Natural killer cell (primary cell): ENCODE results near the gene KCND2. TPM values are rescaled to one million over a fixed set of nuclear protein-coding genes. Genes with fewer than 3 reads are reported as not detected.

Source experiments
- ATAC-seq, 3 donors: fragments of 150-1000 bp in 2 of 3; fragments of 200-7000 bp in 1 of 3; cut with Tn5 transposase; 1 replicate in 1 of 3; 2 replicates in 2 of 3; pipeline ENCODE4 v1.10.0; 2021; ENCODE audit warnings: mild to moderate bottlenecking in 2 of 3, moderate library complexity in 2 of 3
- DNase-seq, 2 donors: peaks; one replicate each; pipeline versions ENCODE4 v3.0.0 to v3.0.0-alpha.2; 2013 to 2021; ENCODE audit warnings: mixed read lengths in 1 of 2
- H3K27ac ChIP-seq: one replicate; pipeline ENCODE4 v1.5.1; 2013; ENCODE audit warnings: mild to moderate bottlenecking, low read length
- H3K27me3 ChIP-seq: one replicate; pipeline ENCODE4 v1.6.1; 2013; ENCODE audit warnings: low read length; ENCODE audit not compliant: control insufficient read depth, insufficient read depth
- H3K36me3 ChIP-seq: one replicate; pipeline ENCODE4 v1.6.1; 2013; ENCODE audit warnings: low read length; ENCODE audit not compliant: control insufficient read depth, insufficient read depth
- H3K4me1 ChIP-seq: one replicate; pipeline ENCODE4 v1.6.1; 2013; ENCODE audit warnings: low read length; ENCODE audit not compliant: control insufficient read depth, insufficient read depth
- H3K4me3 ChIP-seq: one replicate; pipeline ENCODE4 v1.5.1; 2013; ENCODE audit warnings: low read length
- H3K9me3 ChIP-seq: one replicate; pipeline ENCODE4 v1.6.1; 2013; ENCODE audit warnings: low read length; ENCODE audit not compliant: control insufficient read depth, insufficient read depth
- H3K27ac Mint-ChIP-seq, 2 donors: one replicate each; pipeline ENCODE4 v1.8.0; 2022; ENCODE audit warnings: mild to moderate bottlenecking in 2 of 2, mixed read lengths in 2 of 2, moderate library complexity in 1 of 2
- H3K27me3 Mint-ChIP-seq, 2 donors: one replicate each; pipeline ENCODE4 v1.8.0; 2022; ENCODE audit warnings: low read depth in 2 of 2, mixed read lengths in 2 of 2
- H3K36me3 Mint-ChIP-seq: one replicate; pipeline ENCODE4 v1.8.0; 2022; ENCODE audit warnings: mixed read lengths
- H3K4me1 Mint-ChIP-seq, 2 donors: one replicate each; pipeline ENCODE4 v1.8.0; 2022; ENCODE audit warnings: mixed read lengths in 2 of 2
- H3K4me3 Mint-ChIP-seq: one replicate; pipeline ENCODE4 v1.8.0; 2022; ENCODE audit warnings: mild to moderate bottlenecking, moderate library complexity, mixed read lengths
- H3K9me3 Mint-ChIP-seq, 2 donors: one replicate each; pipeline ENCODE4 v1.8.0; 2022; ENCODE audit warnings: mixed read lengths in 2 of 2
- CTCF ChIP-seq: fragments of 200-600 bp; IDR thresholded peaks from one replicate; pipeline ENCODE4 v1.8.0; 2022; ENCODE audit warnings: antibody characterized with exemption
- WGBS: methylation state at CpG from one replicate; pipeline ENCODE4 v1.1.7; 2013; ENCODE audit warnings: missing lambda C conversion rate; ENCODE audit not compliant: insufficient coverage; 5-methylcytosine and 5-hydroxymethylcytosine counted together
- intact Hi-C: fragments of 100-400 bp; cut with micrococcal nuclease; formaldehyde crosslinking; loops from one replicate; pipeline ENCODE4 v1.14.2; 2022
- total RNA-seq, 4 donors: library from RNA; stranded (reverse); fragments of 120-200 nt in 1 of 4; gene quantifications; one replicate each; pipeline versions ENCODE4 v1.2.3 to v1.2.4, GENCODE V29; 2013 to 2022

The KCND2 gene
- total RNA-seq, 3 donors from 2014 or later (not counting 1 experiment from before 2014, with no cell fraction given) = not detected

- H3K4me1 ChIP-seq = no peaks in the 10 kb centered on the region
- Mint-ChIP-seq H3K36me3 (no peaks in the 10 kb centered on the region), H3K9me3 (peaks cover 3 to 8% of the 10 kb centered on the region in 2 donors), H3K27me3 (no peaks in the 10 kb centered on the region), H3K27ac (no peak overlapping the region), H3K4me3 (no peak overlapping the region), H3K4me1 (no peaks in the 10 kb centered on the region)
- TF ChIP-seq CTCF = no peak
- no peaks in the 10 kb centered on the region for H3K36me3 ChIP-seq
- ATAC-seq (no peak), DNase-seq (no peak)
- H3K9me3 ChIP-seq = no peaks in the 10 kb centered on the region
- WGBS = 52% methylated on average over 4 of the region's 4 CpGs
- H3K27me3 ChIP-seq = no peaks in the 10 kb centered on the region
- intact Hi-C loops = no loop called here
- H3K27ac ChIP-seq = no peak overlapping the region
- H3K4me3 ChIP-seq = no peak overlapping the region
These were observed 129.2 kb downstream of the KCND2 start for GRCh38 chr7:120402079-120402767.

- 35% methylated on average over 1 of the region's 1 CpG for WGBS
- Mint-ChIP-seq H3K36me3 (no peaks in the 10 kb centered on the region), H3K4me1 (no peaks in the 10 kb centered on the region), H3K27me3 (no peaks in the 10 kb centered on the region), H3K4me3 (no peak overlapping the region), H3K27ac (no peak overlapping the region), H3K9me3 (peaks cover 5 to 11% of the 10 kb centered on the region in 2 donors)
- TF ChIP-seq CTCF = no peak
- no peak overlapping the region for H3K4me3 ChIP-seq
- no peaks in the 10 kb centered on the region for H3K9me3 ChIP-seq
- H3K27me3 ChIP-seq = no peaks in the 10 kb centered on the region
- intact Hi-C loops = no loop called here
- ATAC-seq = no peak
- DNase-seq = no peak
- H3K4me1 ChIP-seq = no peaks in the 10 kb centered on the region
- no peaks in the 10 kb centered on the region for H3K36me3 ChIP-seq
- no peak overlapping the region for H3K27ac ChIP-seq
These were observed 129.8 kb downstream of the KCND2 start for GRCh38 chr7:120402801-120403200.

- Histone ChIP-seq H3K4me3 (no peak overlapping the region), H3K27ac (no peak overlapping the region), H3K27me3 (no peaks in the 10 kb centered on the region), H3K4me1 (no peaks in the 10 kb centered on the region), H3K36me3 (no peaks in the 10 kb centered on the region), H3K9me3 (no peaks in the 10 kb centered on the region)
- WGBS = no CpG with 5 or more reads among the region's 1 CpG
- Mint-ChIP-seq H3K4me1 (no peaks in the 10 kb centered on the region), H3K27ac (no peak overlapping the region), H3K36me3 (no peaks in the 10 kb centered on the region), H3K9me3 (peaks cover 7 to 9% of the 10 kb centered on the region in 2 donors), H3K27me3 (no peaks in the 10 kb centered on the region), H3K4me3 (no peak overlapping the region)
- ATAC-seq (no peak), DNase-seq (no peak)
- intact Hi-C loops = no loop called here
- TF ChIP-seq CTCF = no peak
These were observed 131.1 kb downstream of the KCND2 start for GRCh38 chr7:120404042-120404441.

GRCh38 chr7:120405652-120406051 lies 132.7 kb downstream of the KCND2 start:
- Histone ChIP-seq H3K27ac (no peak overlapping the region), H3K4me1 (no peaks in the 10 kb centered on the region), H3K4me3 (no peak overlapping the region), H3K9me3 (no peaks in the 10 kb centered on the region), H3K27me3 (no peaks in the 10 kb centered on the region), H3K36me3 (no peaks in the 10 kb centered on the region)
- DNase-seq (no peak), ATAC-seq (no peak)
- Mint-ChIP-seq H3K4me3 (no peak overlapping the region), H3K27me3 (no peaks in the 10 kb centered on the region), H3K4me1 (no peaks in the 10 kb centered on the region), H3K9me3 (peaks cover 7 to 9% of the 10 kb centered on the region in 2 donors), H3K36me3 (no peaks in the 10 kb centered on the region), H3K27ac (no peak overlapping the region)
- TF ChIP-seq CTCF = no peak
- intact Hi-C loops = no loop called here
